NOMO-1 (cell line): Measurements from ENCODE around the gene PRDM16.

ENCODE experiments used
- DNase-seq, 2 experiments: peaks; one replicate each; lab custom pipeline; 2025; ENCODE audit not compliant: unreplicated experiment in 2 of 2; lab: John Stamatoyannopoulos, UW

PRDM16 gene

GRCh38 chr1:3053366-3053980 lies 15.5 kb upstream of the PRDM16 start:
- no peak for DNase-seq

- no peak for DNase-seq
Observed at GRCh38 chr1:3053986-3054385, 15.0 kb upstream of the PRDM16 start.

- DNase-seq: no peak
Observed at GRCh38 chr1:3054474-3054873, 14.5 kb upstream of the PRDM16 start.

GRCh38 chr1:3055051-3055450 lies 14.0 kb upstream of the PRDM16 start:
- DNase-seq: no peak

DNA sequence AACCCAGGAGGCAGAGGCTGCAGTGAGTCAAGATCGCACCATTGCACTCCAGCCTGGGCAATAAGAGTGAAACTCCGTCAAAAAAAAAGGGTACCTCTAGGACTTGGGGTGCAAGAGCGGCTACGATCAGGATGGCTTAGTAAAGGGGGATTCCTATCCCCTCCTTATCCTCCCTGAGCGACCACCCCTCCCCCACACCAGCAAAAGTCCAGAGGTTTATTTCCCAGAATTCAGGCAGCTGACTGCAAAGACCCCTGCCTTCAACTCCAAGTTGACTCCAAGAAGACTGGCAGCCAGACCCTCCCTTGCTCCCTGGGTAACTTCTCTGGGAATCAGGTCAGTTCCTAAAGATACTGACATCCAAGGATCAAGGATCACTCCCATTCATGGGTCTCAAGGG lies 12.4 kb upstream of the PRDM16 start:
- DNase-seq: no peak

- DNase-seq: no peak
Observed at GRCh38 chr1:3058263-3059030, 10.6 kb upstream of the PRDM16 start.

DNA sequence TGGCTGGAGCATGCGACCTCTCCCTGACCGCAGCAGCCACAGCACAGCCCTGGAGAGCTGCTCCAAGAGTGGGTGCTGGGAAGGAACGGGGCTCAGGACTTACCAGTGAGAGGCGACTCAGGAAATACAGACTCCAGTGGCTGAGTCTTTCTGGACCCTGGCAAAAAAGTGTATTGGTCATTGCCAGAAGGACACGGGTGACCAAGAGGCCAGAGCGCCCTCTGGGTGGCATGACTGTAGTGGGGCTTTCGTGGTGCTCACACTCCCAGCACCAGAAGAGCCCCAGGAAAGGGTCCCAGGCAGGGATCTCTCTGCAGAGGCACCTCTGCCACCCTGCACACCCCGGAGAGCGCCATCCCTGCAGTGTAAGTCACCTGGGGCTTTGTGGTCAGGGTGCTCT lies 8.9 kb upstream of the PRDM16 start:
- DNase-seq: no peak

GRCh38 chr1:3060601-3061551 lies 8.1 kb upstream of the PRDM16 start:
- DNase-seq: no peak

DNA sequence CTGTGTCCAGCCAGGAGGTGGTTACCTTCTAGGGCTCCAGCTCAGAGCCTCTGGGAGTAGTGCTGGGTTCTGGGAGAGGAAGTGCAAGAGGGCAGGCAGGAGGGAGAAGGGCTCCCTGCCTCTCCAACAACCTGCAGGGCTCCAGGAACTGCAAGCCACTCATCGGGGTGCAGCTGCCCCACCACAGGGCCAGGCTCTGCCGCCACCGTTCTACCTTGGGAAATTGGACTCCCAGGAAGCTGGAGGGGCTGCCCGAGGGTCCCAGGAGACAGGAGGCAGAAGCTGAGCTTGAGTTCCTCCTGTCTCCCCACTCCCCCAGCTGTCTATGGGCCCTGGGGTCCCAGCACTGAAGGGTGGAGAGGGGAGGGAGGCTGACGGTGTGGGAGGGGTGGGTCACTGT lies 7.4 kb upstream of the PRDM16 start:
- no peak for DNase-seq

DNA sequence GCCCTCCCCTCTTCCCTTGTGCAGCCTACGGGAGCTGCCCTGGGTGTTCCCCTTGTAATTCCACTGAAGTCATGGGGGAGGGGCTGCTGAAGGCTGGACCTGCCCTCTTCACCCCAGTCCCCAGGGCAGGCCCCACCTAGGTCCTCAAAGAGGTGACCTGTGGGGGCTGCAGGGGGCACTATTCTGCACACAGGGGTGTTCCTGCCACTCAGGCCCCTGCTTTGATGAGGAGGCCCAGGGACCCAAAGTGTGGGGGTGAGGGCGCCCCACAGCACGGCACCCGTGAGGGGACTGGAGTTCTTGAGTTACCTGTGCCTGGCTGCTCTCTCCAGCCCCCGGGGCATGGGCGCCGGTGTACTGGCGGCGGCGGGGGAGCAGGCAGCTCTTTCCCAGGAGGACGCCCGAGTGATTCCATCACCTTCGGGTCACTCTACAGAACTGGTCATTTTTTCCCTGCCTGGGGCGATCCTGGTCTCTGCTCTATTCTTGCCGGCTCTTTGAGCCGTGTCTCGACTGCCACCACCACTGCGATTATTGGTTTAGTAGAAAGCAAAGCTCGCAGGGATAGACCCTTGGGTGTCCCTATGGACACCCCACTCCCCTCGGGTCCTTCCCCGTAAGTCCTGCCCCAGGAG lies 6.9 kb upstream of the PRDM16 start:
- no peak for DNase-seq

DNA sequence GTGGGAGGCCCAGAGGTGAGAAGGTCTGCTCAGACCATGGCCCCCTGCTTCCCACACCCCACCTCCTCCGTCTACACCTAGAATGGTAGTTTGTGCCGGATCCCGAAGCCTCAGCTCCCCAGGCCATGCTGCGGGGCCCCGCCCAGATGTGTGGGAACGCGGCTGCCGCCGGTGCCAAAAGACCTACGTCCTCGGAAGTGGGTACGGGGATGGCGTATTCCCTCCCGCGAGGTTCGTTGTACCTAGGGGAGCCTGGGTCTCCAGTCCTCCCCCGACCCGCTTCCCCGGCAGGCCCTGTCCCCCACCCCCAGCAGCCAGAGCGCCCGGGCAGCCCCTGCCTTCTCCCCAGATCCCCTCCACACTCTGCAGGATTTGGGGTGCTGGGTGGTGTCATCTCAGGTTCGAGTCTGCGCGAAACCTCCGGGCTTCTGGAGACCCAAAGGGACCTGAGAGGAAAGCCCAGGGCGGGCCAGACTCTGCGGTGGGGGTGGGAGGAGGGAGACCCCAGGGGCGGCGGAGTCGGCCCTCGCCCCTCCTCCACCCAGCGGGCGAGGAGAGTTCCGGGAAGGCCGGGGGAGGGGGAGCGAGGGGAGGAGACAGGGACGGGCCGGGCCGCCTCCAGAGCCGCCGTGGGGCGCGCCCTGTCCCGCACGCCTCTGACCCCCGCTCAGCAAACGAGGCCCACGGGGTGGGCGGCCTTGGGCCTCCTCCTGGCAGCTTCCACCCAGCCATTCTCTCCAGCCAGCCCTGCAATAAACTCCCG lies 6.2 kb upstream of the PRDM16 start:
- no peak for DNase-seq

DNA sequence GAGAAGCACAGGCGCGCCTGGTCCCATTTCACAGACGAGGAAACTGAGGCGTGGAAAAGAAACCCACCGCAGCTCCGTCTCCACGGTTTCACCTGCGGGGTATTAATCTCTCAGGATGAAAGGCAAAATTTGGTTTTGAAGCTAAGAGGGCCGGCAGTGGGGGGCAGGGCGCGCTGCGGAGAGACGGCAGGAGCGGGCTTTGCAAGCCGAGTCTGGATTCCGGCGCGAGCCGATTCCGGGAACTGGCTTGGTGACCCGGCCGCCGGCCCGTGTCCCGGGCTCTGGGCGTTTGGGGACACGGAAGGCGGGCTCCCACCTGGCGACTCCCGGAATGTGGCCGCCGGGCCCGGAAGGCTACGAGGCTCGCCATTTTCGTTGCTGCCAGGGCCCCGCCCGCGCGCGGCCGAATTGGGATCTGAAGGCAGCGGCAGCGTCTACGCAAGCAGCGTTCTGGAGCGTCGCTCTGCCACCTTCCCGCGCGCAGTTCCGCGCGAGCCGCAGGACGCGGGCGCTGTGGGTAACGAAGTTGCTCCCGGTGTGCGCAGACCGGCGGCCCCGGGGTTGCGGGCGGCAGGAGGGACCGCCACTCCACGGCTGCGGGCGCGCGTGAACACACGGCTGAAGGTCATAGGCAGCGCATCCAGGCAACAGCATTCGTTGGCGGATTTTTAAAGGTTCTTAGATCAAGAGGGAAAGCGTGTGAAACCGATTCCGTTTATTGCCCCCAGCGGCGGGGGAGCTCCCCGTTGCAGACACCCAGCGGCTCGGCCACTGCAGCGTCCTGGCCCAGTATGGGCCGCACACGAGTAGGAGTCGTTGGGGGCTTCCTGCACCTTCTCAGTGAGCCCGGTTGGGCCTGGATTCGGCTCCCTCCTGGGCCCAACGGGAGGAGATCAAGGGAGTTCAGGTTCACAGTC lies 5.4 kb upstream of the PRDM16 start:
- DNase-seq: no peak

DNA sequence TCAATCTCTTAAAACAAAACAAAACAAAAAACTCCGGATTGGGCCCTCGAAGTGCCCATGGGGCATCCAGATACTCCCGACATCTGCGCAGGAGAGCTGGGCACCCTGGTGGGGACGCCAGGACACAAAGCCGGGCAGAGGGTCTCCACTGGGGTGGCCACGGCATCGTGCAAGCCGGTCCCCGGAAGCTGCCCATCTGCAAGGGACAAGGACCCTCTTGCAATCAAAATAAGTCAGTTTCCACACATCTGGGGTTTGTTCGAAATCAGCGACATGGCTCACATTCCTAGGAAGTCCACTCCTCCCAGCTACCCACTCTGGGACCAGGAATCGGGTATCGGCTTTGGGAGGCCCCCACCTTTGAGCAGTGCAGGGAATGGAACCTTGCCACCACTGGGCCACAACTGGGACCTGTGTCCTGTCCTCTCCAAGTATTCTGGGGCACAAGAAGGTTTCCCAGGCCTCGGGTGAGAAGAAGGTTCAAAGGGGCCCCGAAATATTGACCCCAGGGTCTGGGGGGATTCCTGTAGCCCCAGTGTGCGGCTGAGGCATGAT lies 4.6 kb upstream of the PRDM16 start:
- DNase-seq: no peak

- DNase-seq: no peak
Observed at GRCh38 chr1:3064901-3065300, 4.1 kb upstream of the PRDM16 start.

DNA sequence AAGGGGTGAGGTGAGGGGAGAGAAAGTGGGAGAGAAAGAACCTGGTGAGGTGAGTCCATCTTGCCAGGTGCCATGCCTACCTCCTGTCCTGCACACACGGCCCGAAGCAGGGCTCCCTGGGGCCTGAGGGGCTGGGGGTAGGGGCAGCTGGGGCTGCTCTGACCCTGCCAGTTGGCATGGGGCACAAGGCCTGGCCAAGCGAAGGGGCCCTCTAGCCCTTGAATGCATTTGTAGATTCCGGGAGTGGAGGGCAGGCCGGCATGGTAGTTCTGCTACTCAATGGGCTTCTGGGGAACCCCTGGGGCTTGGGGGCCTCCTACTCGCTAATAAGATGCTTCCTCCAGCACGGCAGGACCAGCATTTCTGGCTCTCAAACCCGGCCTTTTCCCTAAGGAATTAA lies 3.6 kb upstream of the PRDM16 start:
- no peak for DNase-seq

DNA sequence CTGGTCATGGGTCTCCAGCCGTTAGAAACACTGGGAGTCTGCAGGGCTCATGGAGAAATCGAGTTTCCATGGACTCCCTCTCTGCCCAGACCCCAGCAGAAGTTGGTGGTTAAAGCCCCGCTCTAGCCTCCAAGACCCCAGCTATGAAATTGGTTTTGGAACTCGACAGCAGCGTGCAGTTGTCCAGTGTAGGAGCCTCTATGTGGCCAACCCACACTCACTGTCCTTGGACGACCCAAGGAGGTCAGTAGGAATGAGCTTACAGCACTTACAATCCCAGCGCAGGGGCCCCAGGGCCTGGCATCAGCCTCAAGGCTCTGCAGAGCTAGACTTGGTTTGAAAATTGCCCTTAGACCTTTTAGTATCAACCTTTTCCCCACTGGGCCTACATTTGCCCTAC lies 3.2 kb upstream of the PRDM16 start:
- no peak for DNase-seq

GRCh38 chr1:3066250-3066711 lies 2.7 kb upstream of the PRDM16 start:
- DNase-seq: no peak

- DNase-seq: no peak
Observed at GRCh38 chr1:3066826-3067225, 2.2 kb upstream of the PRDM16 start.

DNA sequence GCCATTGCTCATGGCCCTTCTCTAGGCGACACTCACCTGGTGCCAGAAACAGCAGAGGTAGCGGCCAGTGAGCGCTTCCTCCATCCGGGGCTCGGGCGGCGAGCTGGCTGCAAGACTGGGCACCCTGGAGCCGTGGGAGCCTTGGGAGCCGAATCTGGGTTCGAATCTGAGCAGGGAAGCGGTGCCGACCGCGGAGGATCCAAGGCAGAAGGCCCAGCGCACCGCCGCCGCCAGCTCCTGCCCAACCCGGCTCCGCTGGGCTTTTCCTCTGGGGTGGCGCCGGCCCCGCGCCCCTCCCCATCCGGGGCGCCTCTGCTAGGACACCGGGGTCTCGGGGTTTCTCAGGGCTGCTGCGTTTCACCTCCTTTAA lies 1.7 kb upstream of the PRDM16 start:
- no peak for DNase-seq
